Ureter (tissue), 1 donor: Measurements from ENCODE around the gene ACTR5. TPM values are rescaled to one million over a fixed set of nuclear protein-coding genes. Genes with fewer than 3 reads are reported as not detected.

Experiments
- DNase-seq: peaks from one replicate; pipeline ENCODE4 v3.0.0-alpha.2; 2020; ENCODE audit warnings: low spot score
- total RNA-seq: library from RNA; stranded (reverse); gene quantifications from one replicate; pipeline ENCODE4 v1.2.4, GENCODE V29; 2023
- donor health status: DM: yes; HTN: yes; CAD: no.

ACTR5 gene
- total RNA-seq: 8.9 TPM

GRCh38 chr20:38748097-38748860 lies at the start of gene ACTR5:
ACTR5 (plus strand) TSS chr20:38748460; CDS start chr20:38748479, 19 bp downstream.
- DNase-seq: peak; percentile 96

DNA sequence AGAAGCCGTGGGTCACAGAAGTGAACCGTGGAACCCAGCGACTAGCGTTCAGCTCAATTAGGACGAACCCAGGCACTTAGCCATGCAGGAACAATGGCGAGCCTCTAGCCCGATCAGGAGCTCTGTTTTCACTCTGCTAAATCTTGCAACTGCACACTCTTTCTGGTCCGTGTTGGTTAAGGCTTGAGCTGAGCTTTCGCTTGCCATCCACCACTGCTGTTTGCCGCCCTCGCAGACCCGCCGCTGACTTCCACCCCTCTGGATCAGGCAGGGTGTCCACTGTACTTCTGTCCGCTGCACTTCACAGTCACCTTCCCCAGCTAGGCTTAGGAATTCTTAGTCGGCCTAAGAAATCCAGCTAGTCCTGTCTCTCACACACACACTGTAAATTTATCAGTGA lies 49.7 kb upstream of the ACTR5 start:
- no peak for DNase-seq

GRCh38 chr20:38700141-38700540 lies 48.1 kb upstream of the ACTR5 start:
- DNase-seq: no peak

DNA sequence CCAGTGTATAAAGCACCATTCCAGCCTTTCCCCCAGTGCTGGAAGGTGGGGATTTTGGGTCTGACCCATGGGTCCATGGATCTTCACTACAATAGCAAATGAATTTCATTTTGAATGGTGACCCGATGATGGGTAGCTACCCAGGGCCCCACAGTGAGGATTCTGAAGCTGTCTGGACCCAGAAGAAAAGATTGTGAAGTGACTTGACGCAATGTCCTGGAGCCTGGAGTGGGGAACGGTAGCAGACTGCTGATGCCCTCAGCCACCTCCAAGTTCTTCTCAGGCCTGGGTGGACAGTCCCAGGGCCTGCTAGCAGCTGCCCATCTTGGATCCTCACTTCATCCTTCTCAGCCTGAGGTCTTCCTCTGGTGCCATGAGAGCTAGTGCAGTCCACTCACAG lies 47.3 kb upstream of the ACTR5 start:
- DNase-seq: no peak

GRCh38 chr20:38703526-38703925 lies 44.7 kb upstream of the ACTR5 start:
- no peak for DNase-seq

DNA sequence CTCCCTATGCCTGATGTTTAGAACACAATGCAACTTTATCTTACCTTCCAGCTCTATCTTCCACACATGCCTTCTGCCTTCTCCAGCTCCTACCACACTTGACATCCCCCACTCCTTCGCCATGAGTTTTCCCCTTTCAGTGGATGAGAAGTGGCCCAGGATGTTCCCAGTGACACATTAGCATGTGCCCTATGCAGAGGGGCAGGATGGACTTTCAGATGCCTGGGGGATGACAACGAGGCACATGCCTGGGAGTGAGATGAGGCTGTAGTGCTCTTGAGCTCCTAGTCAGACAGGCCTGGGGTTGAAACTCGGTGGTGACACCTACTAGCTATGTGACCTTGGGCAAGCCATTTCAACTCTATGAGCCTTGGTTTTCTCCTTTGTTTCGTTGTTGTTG lies 44.1 kb upstream of the ACTR5 start:
- DNase-seq: no peak

GRCh38 chr20:38706509-38706908 lies 41.8 kb upstream of the ACTR5 start:
- DNase-seq: no peak

- DNase-seq: no peak
Observed at GRCh38 chr20:38714308-38714707, 34.0 kb upstream of the ACTR5 start.

GRCh38 chr20:38715646-38716045 lies 32.6 kb upstream of the ACTR5 start:
- DNase-seq: no peak

DNA sequence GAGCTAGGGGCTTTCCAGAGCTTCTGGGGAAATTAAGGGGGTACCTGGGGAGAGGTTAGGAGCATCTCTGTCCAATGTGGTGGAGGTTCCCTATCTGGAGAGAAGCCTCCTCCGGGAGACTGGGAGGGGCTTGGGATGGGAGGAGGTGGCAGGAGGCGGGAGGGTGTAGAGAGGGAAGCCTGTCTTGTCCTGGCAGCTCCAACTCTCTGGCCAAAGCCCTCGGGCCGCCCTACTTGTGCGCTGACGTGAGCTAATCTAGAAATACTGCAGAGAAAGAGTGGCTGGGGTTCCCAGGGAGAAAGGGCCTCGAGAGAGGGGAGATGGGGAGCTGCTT lies 25.6 kb upstream of the ACTR5 start:
- no peak for DNase-seq

DNA sequence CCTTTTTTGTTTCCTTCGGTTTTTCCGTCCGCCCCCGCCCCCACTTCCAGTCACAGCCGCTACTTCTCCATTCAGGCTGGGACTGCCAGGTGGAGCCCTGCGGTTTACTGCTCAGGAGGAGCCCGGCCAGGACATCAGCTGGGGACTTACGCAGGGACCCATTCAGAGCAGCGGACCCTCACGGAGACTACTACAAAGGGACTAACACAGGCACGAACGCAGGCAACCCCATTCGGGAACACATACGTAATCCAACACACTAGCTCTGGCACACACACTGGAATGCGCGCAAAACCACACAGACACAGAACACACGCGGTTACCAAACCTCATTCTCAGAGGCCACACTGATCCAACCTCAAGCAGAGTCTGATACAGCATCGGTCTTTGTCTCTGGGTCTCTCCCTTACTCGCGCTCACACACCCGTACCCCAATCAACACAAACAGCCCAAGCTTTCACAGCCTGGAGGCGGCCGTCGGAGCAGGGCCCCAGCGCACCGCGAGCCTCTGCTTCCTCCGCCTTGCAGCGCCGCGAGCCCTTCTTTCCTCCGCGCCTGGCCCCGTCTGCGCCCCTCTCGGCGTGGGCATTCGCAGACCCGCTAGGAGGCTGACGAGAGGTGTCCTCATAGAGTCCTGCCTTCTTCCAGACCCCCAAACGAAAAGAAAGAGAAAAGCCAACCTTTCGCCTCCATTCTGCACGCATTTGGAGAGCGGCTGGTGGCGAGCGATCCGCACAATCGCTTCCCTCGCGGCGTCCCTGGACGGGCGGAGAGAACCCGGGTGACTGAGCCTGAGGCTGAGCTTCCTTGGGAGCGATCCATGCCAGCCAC lies 25.0 kb upstream of the ACTR5 start:
- DNase-seq: no peak

GRCh38 chr20:38723848-38724625 lies 24.2 kb upstream of the ACTR5 start, which contains the start of gene SLC32A1:
SLC32A1 (plus strand) TSS chr20:38724486; CDS start chr20:38724725, 239 bp downstream.
- DNase-seq: no peak

- no peak for DNase-seq
Observed at GRCh38 chr20:38724626-38725147, 23.6 kb upstream of the ACTR5 start.

GRCh38 chr20:38725148-38725901 lies 22.9 kb upstream of the ACTR5 start:
- DNase-seq: no peak

DNA sequence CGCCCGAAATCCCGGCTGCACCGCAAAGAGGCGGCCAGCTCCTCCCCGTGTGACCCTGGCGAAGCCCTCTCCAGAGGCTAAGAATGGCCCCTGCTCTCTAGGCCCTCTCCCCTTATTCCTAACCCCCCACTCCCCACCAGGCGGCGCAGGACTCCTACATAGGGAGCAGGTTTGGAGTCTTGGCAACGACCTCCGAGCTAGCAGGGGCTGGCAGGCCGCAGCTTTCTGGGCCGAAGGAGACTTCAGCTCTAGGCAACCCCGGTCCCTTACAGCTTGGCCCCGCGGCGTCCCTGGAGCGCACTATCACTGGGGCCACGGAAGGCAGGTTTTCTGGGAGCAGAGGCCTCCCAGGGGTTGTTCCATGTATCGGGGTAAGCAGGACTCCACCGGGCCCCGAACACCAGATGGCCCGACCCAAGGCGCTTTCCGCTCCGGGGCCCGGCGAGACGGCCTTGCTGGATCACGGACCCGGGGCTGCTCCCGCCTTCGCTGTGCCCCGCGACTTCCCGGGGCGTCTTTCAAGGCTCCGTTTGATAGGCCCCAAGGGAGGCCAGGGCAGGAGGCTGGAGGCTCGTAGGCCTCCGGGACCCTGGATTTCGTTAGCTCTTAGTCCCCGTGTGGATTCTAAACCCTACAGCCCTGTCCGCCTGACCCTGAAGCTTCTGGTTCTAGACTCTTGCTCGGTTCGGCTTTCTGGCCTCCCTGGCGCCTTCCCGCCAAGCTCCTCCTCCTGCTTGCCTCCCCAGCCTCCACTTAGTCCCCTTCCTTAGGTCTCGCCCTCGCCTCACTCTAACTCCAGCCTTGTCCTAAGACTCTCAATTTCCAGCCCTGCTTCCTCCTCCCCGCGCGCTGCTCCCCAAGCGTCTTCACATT lies 22.1 kb upstream of the ACTR5 start:
- DNase-seq: no peak

- no peak for DNase-seq
Observed at GRCh38 chr20:38726804-38727606, 21.3 kb upstream of the ACTR5 start.

GRCh38 chr20:38727607-38728190 lies 20.6 kb upstream of the ACTR5 start:
- no peak for DNase-seq

DNA sequence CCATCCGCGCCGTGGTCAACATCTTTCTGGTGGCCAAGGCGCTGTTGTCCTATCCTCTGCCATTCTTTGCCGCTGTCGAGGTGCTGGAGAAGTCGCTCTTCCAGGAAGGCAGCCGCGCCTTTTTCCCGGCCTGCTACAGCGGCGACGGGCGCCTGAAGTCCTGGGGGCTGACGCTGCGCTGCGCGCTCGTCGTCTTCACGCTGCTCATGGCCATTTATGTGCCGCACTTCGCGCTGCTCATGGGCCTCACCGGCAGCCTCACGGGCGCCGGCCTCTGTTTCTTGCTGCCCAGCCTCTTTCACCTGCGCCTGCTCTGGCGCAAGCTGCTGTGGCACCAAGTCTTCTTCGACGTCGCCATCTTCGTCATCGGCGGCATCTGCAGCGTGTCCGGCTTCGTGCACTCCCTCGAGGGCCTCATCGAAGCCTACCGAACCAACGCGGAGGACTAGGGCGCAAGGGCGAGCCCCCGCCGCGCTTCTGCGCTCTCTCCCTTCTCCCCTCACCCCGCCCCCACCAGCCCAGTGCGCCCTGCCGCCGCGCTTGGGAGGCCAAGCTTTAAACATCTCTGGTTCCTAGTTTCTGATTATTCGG lies 20.0 kb upstream of the ACTR5 start:
- DNase-seq: no peak
